MCF 10A (cell line): ENCODE measurements around the gene TBCD. TPM values are rescaled to one million over a fixed set of nuclear protein-coding genes. Genes with fewer than 3 reads are reported as not detected.

Source experiments
- BruUV-seq: library from RNA; stranded (reverse); fragments of 400-500 nt; replicated peaks from 2 replicates; lab custom pipeline; 2021; lab: Mats Ljungman, UMichigan
- CTCF ChIA-PET: fragments of 300-600 bp; sonication (Branson Sonifier 250); formaldehyde crosslinking; extraction: SDS; loops from one replicate; lab custom pipeline; 2021; ENCODE audit warnings: antibody characterized with exemption, inconsistent platforms; lab: Yijun Ruan, JAX
- POLR2A ChIA-PET: fragments of 300-600, 350-650 bp; sonication (Branson Sonifier 250); formaldehyde crosslinking; extraction: SDS; loops from one replicate; lab custom pipeline; 2020; ENCODE audit warnings: antibody characterized with exemption, inconsistent platforms; lab: Yijun Ruan, JAX
- DNase-seq: peaks from one replicate; pipeline ENCODE4 v3.0.0-alpha.2; 2018; ENCODE audit not compliant: unreplicated experiment
- H3K27ac Mint-ChIP-seq: one replicate; pipeline ENCODE4 v1.8.0; 2022; ENCODE audit warnings: mild to moderate bottlenecking, low read depth, mixed read lengths; ENCODE audit not compliant: unreplicated experiment
- H3K27me3 Mint-ChIP-seq: one replicate; pipeline ENCODE4 v1.8.0; 2022; ENCODE audit warnings: mixed read lengths; ENCODE audit not compliant: insufficient read depth, unreplicated experiment
- H3K36me3 Mint-ChIP-seq: one replicate; pipeline ENCODE4 v1.8.0; 2022; ENCODE audit warnings: mild to moderate bottlenecking, moderate library complexity, mixed read lengths; ENCODE audit not compliant: insufficient read depth, unreplicated experiment
- H3K4me1 Mint-ChIP-seq: one replicate; pipeline ENCODE4 v1.8.0; 2022; ENCODE audit warnings: mixed read lengths; ENCODE audit not compliant: insufficient read depth, unreplicated experiment
- H3K4me3 Mint-ChIP-seq: one replicate; pipeline ENCODE4 v1.8.0; 2022; ENCODE audit warnings: mild to moderate bottlenecking, moderate library complexity, mixed read lengths; ENCODE audit not compliant: unreplicated experiment
- H3K9me3 Mint-ChIP-seq: one replicate; pipeline ENCODE4 v1.8.0; 2022; ENCODE audit warnings: mixed read lengths; ENCODE audit not compliant: unreplicated experiment
- intact Hi-C: fragments of 100-400 bp; cut with micrococcal nuclease; formaldehyde crosslinking; loops from 2 replicates; pipeline ENCODE4 v1.14.1; 2022
- total RNA-seq: library from RNA; stranded (reverse); gene quantifications from 2 replicates; pipeline ENCODE4 v1.2.3, GENCODE V29; 2022
- TF ChIP-seq, protein P1 (sequence below): fragments of 200-600 bp; IDR thresholded peaks from one replicate; pipeline ENCODE4 v1.8.0; 2022; ENCODE audit warnings: antibody characterized with exemption, mild to moderate bottlenecking; ENCODE audit not compliant: unreplicated experiment

Gene TBCD
- total RNA-seq, 1 experiment from 2014 or later, result 76.2 TPM

DNA sequence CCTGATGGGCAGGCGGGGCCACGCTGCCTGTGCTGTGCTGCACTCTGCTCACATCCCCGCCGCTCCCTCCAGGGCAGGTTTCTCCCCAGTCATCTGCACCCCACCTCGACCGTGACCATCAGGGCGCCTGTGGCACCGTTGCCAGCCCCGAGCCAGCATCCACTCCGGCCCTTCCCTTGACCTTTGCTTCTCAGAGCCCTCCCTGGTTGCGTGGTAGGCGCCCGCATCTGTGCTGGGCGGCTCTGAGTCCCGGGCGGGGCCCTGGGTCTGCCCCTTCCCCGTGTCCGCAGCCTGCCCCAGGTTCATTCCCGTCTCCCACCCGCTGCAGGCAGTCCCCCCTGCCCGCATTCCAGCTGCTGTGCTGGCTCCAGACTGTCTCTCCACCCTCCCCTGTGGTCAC, 54.8 kb downstream of the TBCD start:
- no peak overlapping the region for H3K27ac Mint-ChIP-seq
- CTCF ChIA-PET, result no interaction called here

DNA sequence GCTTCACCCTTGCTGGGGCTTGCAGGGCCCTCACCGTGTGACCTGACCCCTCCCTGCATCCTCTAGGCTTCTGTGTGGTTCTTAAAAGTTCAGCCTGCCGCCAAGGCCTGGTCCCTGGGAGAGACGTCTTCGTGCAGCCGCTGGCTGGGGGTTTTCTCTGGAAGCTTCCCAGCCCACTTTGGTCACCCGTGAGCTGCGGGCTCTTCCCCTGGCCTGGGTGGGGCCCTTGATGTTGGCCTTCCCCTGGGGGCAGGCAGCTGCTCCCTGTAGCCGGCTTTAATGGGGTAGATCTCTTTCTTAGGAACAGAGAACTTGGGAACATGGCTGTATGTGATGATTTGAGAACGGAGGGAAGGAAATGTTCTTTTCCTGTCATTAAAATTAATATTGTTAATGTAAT, 55.2 kb downstream of the TBCD start:
- no peaks in the 10 kb centered on the region for H3K4me1 Mint-ChIP-seq
- no peaks in the 10 kb centered on the region for H3K9me3 Mint-ChIP-seq
- H3K36me3 Mint-ChIP-seq, result peaks cover 34% of the 10 kb centered on the region
- H3K27me3 Mint-ChIP-seq, result no peaks in the 10 kb centered on the region
- CTCF ChIA-PET, result no interaction called here
- intact Hi-C loops, result no loop called here
- H3K4me3 Mint-ChIP-seq, result no peak overlapping the region
- BruUV-seq, result no TSS peak
- no peak for DNase-seq
- H3K27ac Mint-ChIP-seq, result no peak overlapping the region
- POLR2A ChIA-PET, result no interaction called here
- TF ChIP-seq, protein P1, sequence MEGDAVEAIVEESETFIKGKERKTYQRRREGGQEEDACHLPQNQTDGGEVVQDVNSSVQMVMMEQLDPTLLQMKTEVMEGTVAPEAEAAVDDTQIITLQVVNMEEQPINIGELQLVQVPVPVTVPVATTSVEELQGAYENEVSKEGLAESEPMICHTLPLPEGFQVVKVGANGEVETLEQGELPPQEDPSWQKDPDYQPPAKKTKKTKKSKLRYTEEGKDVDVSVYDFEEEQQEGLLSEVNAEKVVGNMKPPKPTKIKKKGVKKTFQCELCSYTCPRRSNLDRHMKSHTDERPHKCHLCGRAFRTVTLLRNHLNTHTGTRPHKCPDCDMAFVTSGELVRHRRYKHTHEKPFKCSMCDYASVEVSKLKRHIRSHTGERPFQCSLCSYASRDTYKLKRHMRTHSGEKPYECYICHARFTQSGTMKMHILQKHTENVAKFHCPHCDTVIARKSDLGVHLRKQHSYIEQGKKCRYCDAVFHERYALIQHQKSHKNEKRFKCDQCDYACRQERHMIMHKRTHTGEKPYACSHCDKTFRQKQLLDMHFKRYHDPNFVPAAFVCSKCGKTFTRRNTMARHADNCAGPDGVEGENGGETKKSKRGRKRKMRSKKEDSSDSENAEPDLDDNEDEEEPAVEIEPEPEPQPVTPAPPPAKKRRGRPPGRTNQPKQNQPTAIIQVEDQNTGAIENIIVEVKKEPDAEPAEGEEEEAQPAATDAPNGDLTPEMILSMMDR, result no peak

More for the DNA sequence above, 54.8 kb downstream of the TBCD start:
- intact Hi-C loops, result no loop called here
- no peak for DNase-seq
- H3K36me3 Mint-ChIP-seq, result peaks cover 34% of the 10 kb centered on the region
- no peaks in the 10 kb centered on the region for H3K4me1 Mint-ChIP-seq
- H3K27me3 Mint-ChIP-seq, result no peaks in the 10 kb centered on the region
- BruUV-seq, result no TSS peak
- no peak overlapping the region for H3K4me3 Mint-ChIP-seq
- POLR2A ChIA-PET, result no interaction called here
- no peaks in the 10 kb centered on the region for H3K9me3 Mint-ChIP-seq
- TF ChIP-seq, protein P1, result no peak

DNA sequence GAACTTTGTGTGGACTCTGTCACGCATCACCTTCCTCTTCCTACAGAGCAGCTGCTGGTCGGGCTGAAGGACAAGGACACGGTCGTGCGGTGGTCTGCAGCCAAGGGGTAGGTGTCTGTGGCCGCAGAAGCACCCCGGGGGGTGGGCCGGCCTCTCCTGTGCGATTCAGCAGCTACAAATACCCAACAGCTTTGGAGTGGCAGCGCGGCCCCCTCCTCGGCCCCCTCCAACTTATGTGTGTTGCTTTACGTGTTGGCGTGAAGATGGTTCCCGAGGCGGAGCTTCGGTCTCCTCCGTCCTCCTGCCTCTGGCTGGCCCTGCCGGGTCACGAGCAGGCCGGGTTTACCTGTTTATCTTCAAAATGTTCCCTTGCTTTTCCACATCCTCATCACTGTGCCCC, 55.7 kb downstream of the TBCD start:
- CTCF ChIA-PET, result no interaction called here
- no peak for DNase-seq
- BruUV-seq, result no TSS peak
- Mint-ChIP-seq H3K27me3 (no peaks in the 10 kb centered on the region), H3K9me3 (no peaks in the 10 kb centered on the region), H3K36me3 (peaks cover 34% of the 10 kb centered on the region), H3K4me3 (no peak overlapping the region), H3K27ac (no peak overlapping the region), H3K4me1 (no peaks in the 10 kb centered on the region)
- TF ChIP-seq, protein P1, result no peak
- POLR2A ChIA-PET, result no interaction called here
- intact Hi-C loops, result no loop called here

DNA sequence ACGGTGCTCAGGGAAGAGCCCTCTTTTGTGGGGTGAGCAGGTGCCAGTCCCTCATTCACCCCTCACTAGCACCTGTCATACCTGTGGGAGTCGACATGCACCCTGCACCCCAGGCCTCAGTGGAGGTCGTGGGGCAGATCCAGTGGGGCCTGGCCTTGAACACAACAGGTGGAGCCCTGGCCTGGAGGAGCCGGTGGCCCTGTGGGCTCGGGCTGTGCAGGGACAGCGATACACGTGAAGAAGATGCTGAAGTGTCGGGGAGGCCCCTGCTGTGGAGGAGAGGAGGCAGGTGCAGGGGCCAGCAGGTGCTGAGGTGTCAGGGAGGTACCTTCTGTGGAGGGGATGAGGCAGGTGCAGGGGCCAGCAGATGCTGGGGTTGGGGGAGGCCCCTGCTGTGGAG, 56.1 kb downstream of the TBCD start:
- BruUV-seq, result no TSS peak
- no peak for DNase-seq
- no peaks in the 10 kb centered on the region for H3K27me3 Mint-ChIP-seq
- H3K36me3 Mint-ChIP-seq, result peaks cover 34% of the 10 kb centered on the region
- no peaks in the 10 kb centered on the region for H3K9me3 Mint-ChIP-seq
- no peak overlapping the region for H3K27ac Mint-ChIP-seq
- ChIA-PET CTCF (no interaction called here), POLR2A (no interaction called here)
- H3K4me1 Mint-ChIP-seq, result no peaks in the 10 kb centered on the region
- H3K4me3 Mint-ChIP-seq, result no peak overlapping the region
- TF ChIP-seq, protein P1, result no peak
- intact Hi-C loops, result no loop called here
